ENCODE data around the gene SYT3. TPM values are rescaled to one million over a fixed set of nuclear protein-coding genes. Genes with fewer than 3 reads are reported as not detected.
"Not testable (repeated sequence)": the region's sequence is repeated elsewhere in the genome, so short reads cannot be mapped to it uniquely, and the experiment has no call there.

Gene SYT3
- total RNA-seq, 1 donor from 2014 or later, result 0.10 TPM

DNA sequence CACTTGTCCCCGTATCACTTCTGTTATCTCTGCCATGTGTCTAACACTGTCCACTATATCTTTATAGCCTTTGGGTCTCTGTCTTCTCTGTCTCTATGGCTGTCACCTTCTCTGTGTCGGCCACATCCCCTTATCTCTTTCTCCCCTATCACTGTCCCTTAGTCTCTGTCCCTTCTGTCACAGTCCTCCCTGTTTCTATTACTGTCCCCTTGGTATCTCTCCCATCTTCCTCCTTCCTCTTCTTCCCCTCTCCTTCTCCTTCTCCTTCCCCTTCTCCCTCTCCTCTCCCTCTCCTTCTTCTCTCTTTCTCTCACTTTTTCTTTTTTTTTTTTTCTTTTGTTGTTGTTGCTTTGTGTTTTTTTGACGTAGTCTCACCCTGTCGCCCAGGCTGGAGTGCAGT, 36.7 kb downstream of the SYT3 start:
- DNase-seq, result no peak

GRCh38 chr19:50602496-50602895, 37.2 kb downstream of the SYT3 start:
- DNase-seq, result no peak

DNA sequence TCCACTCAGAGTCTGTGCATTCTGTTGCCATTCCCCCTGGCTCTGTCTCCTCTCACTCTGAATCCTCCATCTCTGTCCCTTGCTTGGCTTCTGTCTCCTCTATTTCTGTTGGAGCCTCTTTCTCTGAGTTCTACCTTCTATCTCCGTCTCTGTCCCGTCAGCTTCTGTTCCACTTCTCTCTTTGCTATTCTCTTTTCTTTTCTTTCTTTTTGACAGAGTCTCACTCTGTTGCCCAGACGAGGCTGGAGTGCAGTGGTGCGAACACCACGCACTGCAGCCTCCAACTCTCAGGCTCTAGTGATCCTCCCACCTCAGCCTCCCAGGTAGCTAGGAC, 37.6 kb downstream of the SYT3 start:
- DNase-seq, result no peak

- DNase-seq, result no peak
Measured at GRCh38 chr19:50601407-50602088, 38.1 kb downstream of the SYT3 start.

DNA sequence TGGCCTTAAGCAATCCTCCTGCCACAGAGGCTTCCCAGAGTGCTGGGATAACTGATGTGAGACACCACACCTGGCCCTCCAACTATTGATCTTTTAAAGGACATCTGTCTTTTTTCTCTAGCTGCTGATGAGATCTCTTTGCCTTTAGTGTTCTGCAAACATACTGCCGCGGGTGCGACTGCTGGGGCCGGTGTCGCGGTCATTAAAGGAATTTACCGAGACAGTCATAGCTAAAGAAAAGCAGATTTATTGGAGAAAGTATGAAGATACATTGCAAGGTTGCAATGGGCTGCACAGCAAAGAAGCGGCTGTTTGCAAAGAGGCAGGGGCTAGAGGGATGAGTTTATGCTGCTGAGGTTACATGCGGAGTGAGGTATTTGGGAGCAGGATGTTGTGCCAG, 40.3 kb downstream of the SYT3 start:
- DNase-seq, result no peak

GRCh38 chr19:50590191-50590590, 49.5 kb downstream of the SYT3 start:
- DNase-seq, result no peak

DNA sequence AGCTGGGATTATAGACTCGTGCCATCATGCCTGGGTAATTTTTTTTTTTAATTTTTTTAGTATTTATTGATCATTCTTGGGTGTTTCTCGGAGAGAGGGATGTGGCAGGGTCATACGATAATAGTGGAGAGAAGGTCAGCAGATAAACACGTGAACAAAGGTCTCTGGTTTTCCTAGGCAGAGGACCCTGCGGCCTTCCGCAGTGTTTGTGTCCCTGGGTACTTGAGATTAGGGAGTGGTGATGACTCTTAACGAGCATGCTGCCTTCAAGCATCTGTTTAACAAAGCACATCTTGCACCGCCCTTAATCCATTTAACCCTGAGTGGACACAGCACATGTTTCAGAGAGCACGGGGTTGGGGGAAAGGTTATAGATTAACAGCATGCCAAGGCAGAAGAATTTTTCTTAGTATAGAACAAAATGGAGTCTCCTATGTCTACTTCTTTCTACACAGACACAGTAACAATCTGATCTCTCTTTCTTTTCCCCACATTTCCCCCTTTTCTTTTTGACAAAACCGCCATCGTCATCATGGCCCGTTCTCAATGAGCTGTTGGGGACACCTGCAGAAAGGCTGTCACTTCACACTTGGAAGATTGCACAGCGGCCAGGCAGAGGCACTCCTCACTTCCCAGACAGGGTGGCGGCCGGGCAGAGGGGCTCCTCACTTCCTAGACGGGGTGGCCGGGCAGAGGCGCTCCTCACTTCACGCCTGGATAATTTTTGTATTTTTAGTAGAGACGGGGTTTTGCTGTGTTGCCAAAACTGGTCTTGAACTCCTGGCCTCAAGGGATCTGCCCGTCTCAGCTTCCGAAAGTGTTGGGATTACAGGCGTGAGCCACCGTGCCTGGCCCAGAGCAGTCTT, 57.7 kb downstream of the SYT3 start:
- DNase-seq, result not testable (repeated sequence)

- DNase-seq, result no peak
Measured at GRCh38 chr19:50580970-50581634, 58.6 kb downstream of the SYT3 start.

DNA sequence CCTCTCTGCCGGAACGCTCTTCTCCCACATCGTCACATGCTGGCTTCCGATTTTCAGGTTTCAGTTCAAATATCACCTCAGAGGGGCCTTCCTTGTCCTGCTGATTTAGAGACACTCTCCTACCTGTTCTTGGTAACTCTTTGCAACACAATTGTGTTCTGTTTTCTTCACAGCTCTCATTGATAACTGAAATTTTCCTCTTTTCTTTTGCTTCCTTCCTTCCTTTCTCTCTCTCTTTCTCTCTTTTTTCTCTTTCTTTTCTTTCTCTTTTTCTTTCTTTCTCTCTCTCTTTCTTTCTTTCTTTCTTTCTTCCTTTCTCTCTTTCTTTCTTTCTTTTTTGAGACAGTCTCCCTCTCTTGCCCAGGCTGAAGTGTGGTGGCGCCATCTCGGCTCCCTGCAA, 59.4 kb downstream of the SYT3 start:
- DNase-seq, result no peak

DNA sequence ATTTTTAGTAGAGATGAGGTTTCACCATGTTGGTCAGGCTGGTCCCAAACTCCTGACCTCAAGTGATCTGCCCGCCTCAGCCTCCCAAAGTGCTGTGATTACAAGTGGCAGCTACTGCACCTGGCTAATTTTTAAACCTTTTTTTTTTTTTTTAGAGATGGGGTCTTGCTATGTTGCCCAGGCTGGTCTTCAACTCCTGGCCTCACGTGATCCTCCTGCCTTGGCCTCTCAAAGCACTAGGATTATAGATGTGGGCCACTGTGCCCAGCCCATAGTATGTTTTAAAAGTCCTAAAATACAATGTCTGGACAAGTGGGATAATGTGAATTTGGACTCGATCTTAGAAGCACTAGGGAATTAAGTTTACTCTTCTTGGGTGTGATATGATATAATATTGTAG, 62.9 kb downstream of the SYT3 start:
- not testable (repeated sequence) for DNase-seq

DNA sequence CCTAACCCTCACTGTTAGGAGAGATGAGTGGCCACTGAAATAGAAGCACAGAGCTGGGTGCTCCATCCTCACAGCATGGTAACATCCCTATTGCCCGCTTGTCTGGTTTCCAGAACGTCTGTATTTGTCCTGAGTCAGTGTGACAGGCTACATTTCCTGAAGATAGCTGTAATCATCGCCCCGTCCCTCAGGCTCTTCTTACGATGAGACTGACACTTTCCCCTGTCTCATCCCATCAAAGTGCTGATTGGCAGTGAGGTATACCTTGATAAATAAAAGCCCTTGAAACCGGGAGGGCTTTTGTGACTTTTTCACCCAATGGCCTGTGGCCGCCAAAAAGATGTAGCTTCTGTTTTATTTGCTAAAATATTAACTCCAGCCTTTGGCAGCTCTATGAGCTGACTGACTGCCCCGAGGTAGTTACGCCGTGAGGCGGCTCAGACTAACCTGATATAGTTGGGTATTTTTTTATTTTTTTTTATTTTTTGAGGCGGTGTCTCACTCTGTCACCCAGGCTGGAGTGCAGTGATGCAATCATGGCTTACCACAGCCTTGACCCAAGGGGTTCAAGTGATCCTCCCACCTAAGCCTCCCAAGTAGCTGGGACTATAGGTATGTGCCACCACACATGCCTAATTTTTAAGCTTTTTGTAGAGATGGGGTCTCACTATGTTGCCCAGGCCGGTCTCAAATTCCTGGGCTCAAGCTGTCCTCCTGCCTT, 65.8 kb downstream of the SYT3 start:
- no peak for DNase-seq

Other genes starting within 250 kb of the SYT3 start
- gene SPIB, start 220.9 kb downstream of the SYT3 start, total RNA-seq, result 0.10 TPM
- gene MYBPC2, start 207.0 kb downstream of the SYT3 start, total RNA-seq, result 59.5 TPM
- 79.0 TPM for gene EMC10, start 163.4 kb downstream of the SYT3 start, total RNA-seq
- gene GARIN5A, start 163.0 kb downstream of the SYT3 start, total RNA-seq, result 0.92 TPM
- gene JOSD2, start 128.7 kb downstream of the SYT3 start, total RNA-seq, result 11.4 TPM
- not detected for gene ASPDH, start 126.0 kb downstream of the SYT3 start, total RNA-seq
- 13.0 TPM for gene LRRC4B, start 71.4 kb downstream of the SYT3 start, total RNA-seq
- not detected for gene C19orf81, start 9.6 kb upstream of the SYT3 start, total RNA-seq
- gene SHANK1, start 79.9 kb upstream of the SYT3 start, total RNA-seq, result 6.3 TPM
- 23.1 TPM for gene CLEC11A, start 83.5 kb upstream of the SYT3 start, total RNA-seq
- not detected for gene GPR32, start 130.6 kb upstream of the SYT3 start, total RNA-seq
- gene ACP4, start 150.5 kb upstream of the SYT3 start, total RNA-seq, result not detected
- not detected for gene KLK1, start 183.9 kb upstream of the SYT3 start, total RNA-seq
- not detected for gene KLK15, start 193.7 kb upstream of the SYT3 start, total RNA-seq
- gene KLK3, start 215.0 kb upstream of the SYT3 start, total RNA-seq, result not detected
- not detected for gene KLK2, start 233.6 kb upstream of the SYT3 start, total RNA-seq